Central memory CD4-positive, alpha-beta T cell (primary cell): Measurements from ENCODE around the gene KRTAP17-1.
"Not testable (repeated sequence)": the region's sequence is repeated elsewhere in the genome, so short reads cannot be mapped to it uniquely, and the experiment has no call there.

Source experiments
- DNase-seq: peaks from one replicate; pipeline ENCODE4 v3.0.0; 2022
- total RNA-seq, 3 experiments: gene quantifications; one replicate each; lab custom pipeline; 2026; lab: John Stamatoyannopoulos, UW

KRTAP17-1 gene, protein sequence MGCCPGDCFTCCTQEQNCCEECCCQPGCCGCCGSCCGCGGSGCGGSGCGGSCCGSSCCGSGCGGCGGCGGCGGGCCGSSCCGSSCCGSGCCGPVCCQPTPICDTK
- 0 reads per million in 3 experiments for total RNA-seq

DNA sequence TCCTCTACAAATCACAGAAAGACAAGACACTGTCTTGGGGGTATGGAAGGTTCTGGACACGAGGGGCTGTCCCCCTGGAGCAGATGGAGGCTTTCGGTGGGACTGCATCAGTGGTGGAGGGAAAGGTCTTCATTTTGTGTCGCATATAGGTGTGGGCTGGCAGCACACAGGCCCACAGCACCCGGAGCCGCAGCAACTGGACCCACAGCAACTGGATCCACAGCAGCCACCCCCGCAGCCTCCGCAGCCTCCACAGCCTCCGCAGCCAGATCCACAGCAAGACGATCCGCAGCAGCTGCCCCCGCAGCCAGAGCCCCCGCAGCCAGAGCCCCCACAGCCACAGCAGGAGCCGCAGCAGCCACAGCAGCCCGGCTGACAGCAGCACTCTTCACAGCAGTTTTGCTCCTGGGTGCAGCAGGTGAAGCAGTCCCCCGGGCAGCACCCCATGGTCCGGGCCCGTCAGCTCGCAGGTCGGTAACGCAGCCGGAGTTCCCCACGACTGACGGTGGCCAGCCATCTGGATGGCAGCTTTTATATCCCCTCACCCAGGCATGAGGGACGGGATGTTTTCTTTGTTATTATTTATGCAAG lies at the start of gene KRTAP17-1:
KRTAP17-1 (minus strand) TSS at position 507 of the 591 bp plus-strand sequence; CDS start at position 447, 60 bp downstream.
- no peak for DNase-seq

DNA sequence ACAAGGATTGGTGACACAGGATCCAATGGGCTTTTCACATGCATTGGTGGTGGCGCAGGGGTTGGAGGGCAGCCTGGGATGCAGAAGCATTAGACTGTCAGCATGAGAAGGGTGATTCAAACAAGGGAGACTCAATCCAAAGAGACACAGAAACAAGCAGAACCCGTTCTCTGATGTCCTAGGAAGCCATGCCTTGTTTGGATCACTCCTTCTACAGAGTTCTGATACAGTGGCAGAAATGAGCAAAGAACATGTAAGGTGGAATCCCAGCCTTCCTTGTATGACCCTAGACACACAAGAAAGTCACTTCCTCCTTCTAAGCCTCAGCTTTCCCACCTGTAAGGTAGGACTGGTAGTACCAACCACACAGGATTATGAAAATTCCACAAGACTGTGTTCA lies 48.4 kb upstream of the KRTAP17-1 start:
- no peak for DNase-seq

DNA sequence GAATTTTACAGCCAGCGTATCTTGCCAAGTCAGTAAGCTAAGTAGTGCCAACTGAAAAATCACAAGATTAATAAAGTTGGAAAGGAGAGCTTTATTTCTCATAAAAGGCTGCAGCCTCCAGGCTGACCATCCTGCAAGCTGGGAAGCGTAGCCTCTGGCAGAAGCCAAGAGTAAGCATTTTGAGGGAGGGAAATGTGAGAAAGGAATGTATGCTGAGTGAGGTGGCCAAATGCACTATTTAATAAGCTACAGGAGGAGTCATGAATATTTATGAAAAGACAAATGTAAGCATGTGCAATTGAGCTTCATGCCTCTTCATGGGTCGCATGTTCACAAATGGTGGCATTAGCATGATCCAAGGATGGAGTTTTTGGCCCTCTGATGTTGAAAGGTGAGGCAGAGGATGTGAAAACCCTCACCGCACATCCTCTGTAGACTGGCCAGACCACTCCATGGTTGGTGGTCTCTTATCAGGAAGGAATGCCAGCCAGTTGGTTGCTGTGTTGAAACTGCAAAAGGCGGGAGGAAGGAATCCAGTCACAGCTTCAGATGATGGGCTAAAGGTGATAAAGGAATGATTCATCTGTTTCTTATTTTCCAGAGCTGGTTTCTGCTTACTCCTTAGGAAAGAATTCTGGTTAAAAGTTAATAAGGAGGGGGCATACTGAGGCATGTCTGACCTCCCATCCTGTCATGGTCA lies 44.9 kb upstream of the KRTAP17-1 start:
- DNase-seq = no peak

DNA sequence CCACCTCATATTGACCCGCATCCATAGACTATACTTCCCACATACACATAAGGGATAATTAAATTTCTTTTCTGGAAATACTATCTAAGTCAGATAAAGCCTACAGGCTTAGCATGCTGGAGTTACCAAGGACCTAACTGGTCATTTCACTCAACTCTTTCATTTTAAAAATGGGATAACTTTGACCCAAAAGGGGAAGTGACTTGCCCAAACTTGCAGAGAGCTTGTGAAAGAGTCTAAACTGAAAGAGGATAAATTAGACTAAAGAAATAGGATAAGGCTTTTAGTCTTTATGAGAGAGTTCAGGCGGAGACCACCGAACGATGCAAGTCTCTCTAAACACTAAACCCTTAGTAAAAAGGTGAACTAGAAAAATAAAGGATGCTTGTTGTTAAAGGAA lies 39.0 kb upstream of the KRTAP17-1 start:
- no peak for DNase-seq

DNA sequence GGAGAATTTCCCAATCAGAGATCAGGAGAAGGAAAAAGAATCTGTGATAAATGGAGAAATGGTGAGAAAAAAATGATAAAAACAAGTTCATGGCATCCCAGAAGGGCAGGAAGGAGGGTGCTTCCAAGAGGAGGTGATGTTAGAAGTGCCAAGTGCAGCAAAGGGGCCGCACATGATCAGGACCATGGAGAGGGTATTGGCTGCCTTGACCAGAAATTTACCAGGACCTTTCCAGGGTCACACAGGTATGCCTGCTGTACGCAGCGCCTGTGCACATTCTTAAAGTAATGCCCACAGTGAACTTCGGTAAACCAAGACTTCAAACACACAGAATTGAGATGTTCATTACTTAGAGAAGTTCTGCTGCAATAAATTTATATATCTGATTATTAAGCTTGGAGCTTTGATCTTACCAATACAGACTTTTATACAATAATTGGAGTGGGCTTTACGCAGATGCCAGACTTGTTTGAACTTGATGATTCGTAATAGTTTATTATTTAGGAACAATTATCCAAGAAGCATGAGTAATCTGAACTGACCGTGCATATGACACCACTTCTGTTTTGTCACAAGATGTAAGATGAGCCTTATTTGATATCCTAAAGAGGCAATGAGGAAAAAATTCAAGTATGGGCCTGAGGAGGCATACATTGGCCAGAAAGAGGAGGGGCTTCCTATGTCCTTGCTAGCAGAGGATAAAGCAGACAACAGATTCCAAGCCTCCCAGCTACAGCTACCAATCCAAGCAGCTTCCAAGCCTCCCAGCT lies 37.3 kb upstream of the KRTAP17-1 start:
- no peak for DNase-seq

DNA sequence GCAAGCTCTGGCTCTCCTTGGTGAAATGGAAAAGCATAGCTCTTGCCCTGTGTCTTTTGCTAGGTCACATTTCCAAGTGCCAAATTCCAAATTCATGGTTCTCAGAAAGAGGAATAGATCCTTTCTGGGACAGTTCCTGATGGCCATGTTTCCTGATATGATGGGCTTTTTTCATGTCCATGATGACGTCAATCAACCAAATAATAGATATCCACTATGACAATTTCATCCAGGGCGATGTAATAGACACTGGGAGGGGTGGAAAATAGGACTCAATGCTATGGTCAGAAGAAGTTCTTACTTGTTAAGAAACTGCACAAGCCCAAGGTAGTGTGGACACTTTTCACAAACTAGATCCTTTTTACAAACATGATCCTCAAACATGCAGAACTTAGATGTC lies 35.7 kb upstream of the KRTAP17-1 start:
- no peak for DNase-seq

DNA sequence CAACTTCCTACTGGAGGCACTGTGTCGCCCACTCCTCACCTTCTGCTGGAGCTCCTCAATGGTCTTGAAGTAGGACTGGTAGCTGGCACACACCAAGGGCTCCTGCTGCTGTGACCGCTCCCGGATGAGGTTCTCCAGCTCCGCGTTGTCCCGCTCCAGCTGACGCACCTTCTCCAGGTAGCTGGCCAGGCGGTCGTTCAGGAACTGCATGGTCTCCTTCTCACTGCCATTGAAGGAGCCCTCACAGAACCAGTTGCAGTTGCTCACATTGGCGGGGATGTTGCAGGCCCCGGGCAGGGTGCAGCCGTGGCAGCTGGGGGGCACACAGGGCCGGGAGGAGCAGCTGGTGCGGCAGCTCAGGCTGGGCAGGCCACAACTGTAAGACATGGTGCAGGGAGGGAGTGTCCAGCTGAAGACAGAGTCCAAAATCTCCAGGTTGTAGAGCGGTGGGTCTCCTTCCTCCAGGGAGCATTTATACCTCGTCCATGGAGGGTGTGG lies 34.9 kb upstream of the KRTAP17-1 start, which contains the start of gene KRT33A:
KRT33A (minus strand) TSS at position 448 of the 498 bp plus-strand sequence; CDS start at position 387, 61 bp downstream.
- not testable (repeated sequence) for DNase-seq

DNA sequence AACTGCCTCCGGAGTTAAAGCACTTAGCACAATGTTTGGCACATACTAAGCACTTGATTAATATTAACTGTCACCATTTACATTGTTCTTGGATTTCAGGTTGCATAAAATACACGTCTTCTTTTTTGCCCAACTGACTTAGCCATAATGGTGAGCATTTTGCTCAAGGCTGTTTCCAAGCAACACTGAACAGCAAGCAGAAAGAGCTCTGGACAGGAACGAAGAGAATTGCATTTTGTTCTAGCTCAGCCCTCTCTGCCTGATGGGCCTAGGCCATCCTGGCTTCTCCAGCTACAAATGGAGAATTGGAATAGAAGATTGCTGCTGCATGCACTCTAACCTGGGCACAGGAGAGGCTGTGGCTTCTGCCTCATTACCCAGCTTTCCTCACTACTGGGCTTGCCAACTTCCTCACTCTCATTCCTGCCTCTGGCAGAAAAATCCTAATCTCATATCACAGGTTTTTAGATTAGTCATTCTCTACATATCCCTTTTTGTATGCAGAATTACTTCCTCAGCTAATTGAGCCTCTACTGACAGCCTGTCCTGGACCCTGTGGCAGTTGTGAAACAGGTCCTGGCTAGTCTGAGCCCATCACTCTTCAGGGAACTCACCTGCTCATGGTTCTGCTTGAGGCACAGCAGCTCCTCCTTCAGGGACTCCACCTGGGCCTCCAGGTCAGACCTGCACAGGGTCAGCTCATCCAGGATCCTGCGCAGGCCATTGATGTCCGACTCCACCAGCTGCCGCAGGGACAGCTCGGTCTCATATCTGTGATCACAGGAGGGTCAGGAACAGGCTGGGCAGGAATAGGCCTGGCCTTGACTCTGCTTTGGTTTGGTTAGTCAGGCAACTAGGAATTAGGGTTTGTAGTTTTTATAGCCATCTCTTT lies 32.6 kb upstream of the KRTAP17-1 start:
- DNase-seq = no peak

DNA sequence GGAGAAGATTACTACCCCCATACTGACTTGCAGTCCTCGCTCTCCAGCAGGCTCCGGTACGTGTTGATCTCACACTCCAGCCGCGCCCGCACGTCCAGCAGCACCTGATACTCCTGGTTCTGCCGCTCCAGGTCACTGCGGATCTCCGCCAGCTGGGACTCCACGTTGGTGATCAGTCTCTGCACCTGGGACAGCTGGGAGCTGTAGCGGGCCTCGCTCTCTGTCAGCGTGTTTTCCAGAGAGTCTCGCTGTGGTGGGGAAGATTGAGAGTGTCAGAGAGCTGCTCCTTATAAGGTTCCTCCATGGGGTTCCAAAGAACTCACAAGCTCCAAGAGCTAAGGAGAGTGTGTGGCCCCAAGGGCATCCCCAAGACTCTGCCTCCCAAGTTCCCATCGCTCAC lies 30.9 kb upstream of the KRTAP17-1 start:
- not testable (repeated sequence) for DNase-seq

DNA sequence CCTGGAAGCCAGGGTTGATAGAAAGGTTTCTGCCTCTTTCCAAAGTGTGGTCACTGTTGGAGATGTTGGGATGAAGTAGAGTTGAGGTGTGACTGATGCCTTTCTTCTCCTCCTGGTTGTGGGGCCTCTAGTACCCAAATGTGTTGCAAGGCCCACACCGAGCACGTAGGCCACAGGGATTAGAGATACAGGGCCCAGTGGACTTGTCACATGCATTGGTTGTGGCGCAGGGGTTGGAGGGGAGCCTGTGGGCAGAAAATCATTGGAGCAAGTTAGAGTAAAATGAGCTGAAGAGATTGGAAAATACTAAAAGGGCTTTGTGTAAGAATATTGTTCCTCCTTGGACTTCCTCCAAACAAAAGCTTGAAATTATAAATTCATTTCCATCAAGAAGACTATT lies 30.5 kb upstream of the KRTAP17-1 start:
- DNase-seq = no peak

DNA sequence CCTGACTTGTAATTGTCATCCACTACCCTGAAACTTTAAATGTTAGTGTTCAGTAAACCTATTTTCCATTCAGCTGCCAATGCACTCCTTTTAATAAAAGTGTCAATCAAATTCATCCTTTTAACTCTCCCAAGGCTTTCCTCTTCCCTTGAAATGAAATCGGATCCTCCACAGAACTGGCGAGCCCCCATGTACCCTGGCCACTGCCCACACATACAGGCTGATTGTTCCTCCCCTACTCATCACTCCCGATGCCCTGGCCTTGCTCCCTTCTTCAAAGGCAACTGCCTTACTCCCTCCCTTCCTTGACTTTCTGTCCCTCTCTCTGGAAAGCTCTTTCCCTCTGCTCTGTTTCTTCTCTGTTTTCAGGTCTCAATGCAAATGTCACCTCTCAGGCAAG lies 27.5 kb upstream of the KRTAP17-1 start:
- DNase-seq = no peak

DNA sequence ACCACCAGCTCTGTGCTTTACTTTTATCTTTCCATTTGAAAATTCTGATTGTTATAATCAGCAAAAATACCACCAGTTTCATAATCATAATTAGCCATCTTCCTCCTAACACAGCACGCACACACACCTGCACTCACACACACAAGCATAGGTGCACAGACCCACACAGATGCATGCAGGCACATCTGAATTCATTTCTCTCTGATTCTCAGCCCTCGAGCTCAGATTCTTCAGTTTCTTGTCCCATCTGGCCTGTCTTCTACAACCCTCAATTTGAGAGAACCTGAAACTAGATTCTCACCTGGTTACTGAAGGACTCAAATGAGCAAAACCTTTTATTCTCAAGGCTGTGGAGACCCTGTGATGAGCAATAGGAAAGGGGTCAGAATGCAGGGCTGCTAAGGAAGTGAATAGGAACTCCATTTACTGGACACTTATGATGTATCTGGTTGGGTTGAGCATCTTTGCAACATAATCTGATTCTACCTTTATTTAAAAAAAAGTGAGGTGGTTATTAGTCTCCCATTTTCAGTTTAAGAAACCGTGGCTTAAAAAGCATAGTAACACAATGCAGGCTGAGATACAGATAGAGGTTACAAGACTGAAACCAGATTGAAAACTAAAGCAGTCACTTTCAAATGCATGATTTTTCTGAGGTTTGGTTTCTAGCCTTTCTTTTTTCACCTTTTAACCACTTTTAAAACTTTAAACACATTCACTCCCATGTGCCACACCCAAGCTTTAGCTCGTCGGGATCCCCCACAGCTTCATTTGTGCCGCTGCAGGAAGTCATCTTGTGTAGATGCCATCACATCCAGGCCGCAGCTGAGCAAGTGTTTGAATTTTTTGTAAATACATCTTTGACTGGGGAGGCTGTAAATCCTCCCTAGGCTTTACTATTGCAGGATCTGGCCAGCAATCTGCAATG lies 25.7 kb upstream of the KRTAP17-1 start:
- DNase-seq = peak; percentile 83

DNA sequence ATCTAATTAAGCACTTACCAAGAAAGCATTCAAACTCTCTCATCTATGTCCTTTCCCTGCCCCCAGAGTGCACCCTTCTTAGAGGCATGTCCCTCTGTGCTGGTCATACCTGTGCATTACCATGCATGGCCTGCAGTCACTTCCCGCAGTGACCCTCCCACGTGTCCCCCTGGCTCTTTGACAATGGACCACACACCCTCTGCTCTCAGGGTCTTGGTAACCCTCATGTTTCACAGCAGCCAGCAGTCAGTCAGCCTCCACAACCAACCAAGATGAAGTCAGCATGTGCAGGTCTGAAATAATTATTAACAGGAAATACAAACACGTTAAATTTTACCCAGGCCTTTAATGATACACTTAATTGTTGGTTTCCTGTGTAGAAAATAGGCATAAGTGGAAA lies 25.0 kb upstream of the KRTAP17-1 start:
- DNase-seq = no peak

DNA sequence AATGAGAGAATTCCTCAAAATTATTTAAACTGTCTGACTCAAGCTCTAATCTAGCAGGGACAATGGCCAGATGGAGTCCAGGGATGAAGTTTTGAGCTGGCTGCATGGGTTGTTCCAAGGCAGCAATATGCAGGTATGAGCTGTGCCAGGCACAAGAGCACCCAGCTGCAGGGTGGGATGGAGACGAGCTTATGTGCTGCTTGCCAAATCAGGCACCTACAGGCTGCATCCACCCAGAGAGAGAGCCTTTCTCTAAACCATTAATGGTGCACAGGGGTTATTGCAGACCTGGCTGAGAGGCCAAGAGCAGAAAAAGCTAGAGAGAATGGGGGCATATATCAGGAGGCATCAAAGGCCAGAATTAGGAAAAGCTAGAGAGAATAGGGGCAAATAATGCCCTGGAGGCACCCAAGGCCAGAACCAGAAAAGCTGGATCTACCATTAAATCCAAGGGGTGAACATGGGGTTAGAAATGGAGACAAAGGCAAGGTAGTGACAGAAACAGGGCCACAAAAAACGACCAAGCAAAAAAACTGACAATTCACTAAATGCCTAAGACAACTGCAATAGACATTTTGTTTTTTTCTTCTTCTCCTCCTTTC lies 24.2 kb upstream of the KRTAP17-1 start:
- DNase-seq = no peak

DNA sequence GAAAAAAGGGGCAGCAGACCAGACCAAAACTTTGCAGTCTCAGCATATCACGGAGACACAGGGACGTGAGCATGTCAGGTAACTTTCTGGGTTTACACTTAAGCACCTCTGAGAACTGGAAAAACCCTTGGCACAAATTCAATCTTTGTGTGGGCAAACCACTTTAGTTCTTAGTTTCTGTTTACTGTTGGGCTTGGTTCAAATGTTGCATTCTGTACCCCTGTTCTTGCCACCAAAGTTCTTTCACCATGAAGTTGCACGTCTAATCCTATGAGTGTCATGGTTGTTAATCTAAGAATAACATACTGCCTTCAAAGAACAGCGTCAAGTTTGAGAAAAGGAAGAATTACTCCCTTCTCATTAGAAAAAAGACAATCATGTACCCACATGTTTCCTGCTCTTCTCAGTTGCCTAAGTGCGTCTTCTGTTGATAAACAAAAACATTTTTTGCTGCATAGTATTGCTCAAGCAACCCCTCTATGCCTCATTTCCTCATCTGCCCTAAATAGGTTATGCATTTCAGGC lies 23.5 kb upstream of the KRTAP17-1 start:
- peak; percentile 91 for DNase-seq

DNA sequence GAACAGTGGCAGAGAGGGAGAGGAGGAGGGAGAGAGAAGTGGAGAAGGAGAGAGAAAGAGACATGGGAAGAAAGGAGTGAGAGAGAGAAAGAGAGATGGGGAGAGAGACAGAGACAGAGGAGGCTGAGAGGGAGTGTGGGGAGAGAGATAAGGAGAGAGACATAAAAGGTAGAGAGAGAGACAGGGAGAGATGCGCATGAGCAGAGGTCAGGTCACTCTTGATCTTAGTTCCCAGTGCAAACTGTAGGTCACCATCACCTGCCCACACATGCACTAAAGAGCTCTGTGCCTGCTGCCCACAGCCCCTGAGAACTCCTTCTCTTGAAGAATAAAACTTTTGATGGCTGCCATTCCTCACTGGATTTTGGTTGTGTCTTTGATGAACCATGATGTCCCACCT lies 20.2 kb upstream of the KRTAP17-1 start:
- DNase-seq = no peak

DNA sequence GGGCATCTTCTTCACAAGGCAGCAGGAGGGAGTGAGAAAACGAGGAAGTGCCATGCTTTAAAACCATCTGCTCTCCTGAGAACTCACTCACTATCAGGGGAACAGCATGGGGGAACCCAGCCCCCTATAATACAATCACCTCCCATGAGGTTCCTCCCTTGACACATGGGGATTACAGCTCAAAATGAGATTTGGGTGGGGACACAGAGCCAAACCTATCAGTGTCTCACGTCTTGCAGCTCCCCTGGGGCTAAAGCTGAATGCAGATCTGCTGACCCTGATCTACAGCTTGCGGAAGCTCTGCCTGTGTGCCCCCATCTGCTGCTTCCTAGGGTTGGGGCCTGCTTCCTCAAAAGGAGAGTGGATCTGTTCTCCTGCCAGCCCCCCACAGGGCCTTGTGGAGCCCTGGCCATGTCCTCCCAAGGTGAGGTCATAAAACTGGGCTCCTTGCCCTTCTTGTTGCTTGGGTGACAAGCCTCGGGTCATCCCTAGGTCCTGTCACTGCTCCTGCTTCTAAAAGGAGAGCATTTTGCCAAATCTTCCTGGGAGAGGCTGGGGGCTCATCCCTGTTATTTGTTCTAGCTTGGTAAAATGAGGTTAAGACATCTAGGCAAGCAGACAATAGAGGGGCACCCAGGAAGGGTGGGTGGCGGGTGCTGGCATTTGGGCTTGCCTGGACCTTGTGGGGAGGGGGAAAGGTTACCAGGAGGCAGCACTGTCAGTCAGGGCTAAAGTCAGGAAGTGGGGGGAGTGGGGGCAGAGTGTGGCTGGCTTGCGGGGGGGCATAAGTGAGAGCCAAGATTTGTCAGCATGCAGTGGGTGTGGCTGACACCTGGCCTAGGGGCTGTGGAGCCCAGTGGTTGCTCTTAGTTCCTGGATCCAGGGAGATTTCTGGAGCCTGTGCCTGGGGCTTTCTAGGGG lies 19.1 kb upstream of the KRTAP17-1 start:
- no peak for DNase-seq

DNA sequence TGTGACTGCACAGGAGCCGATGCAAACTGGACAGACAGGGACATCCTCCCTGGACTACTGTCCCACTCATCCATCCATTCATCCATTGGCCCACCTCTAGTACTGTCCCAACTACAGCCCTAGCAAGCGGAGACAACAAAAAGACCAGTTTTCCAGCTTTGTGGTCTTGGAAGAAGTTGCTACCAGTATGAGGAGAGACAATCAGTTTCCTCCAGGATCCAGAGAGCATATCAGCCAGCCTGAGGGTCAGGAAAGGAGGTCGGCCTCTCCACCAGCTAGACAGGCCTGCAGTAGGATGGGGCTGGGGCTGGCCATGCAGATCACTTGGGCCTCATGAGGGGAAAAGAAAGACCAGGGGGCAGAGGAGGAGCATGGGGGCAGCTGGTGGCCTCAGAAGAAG lies 18.3 kb upstream of the KRTAP17-1 start:
- no peak for DNase-seq

DNA sequence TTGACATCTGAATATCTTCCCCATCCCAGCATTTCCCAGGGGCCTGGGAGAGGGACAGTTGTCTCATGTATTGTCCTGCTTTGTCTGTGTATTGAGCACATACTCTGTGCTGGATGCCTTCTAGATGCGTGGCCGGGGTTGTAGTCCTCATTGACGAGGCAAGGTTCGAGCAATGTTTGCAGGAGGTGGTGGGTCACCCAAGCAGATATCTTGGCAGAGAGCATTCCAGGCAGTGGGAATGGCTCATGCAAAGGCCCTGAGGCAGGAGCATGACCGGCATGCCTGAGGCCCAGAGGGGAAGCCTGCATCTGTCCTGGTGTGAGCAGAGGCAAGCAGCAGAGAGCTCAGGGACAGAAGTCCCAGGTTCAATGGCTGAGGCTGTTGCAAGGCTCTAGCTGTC lies 17.6 kb upstream of the KRTAP17-1 start:
- no peak for DNase-seq
